Tibial artery (tissue), 4 donors: Measurements from ENCODE around the gene IL26.
"Not testable (repeated sequence)": the region's sequence is repeated elsewhere in the genome, so short reads cannot be mapped to it uniquely, and the experiment has no call there.

Source experiments
- DNase-seq, 2 donors: peaks; one replicate each; pipeline ENCODE4 v3.0.0-alpha.2; 2019
- H3K27ac ChIP-seq, 2 donors: fragments of 200-600 bp; sonication (generic) in 1 of 2; 1 replicate in 1 of 2; 2 replicates in 1 of 2; pipeline ENCODE4 v1.5.1; 2018 to 2019; ENCODE audit warnings: mild to moderate bottlenecking in 1 of 2
- H3K27me3 ChIP-seq, 2 donors: fragments of 200-600 bp; sonication (generic) in 1 of 2; one replicate each; pipeline versions ENCODE4 v1.5.1 to v1.6.0; 2016 to 2019
- H3K36me3 ChIP-seq, 3 donors: fragments of 200-600 bp; sonication (generic) in 2 of 3; one replicate each; pipeline ENCODE4 v1.5.1; 2016 to 2019; ENCODE audit warnings: mild to moderate bottlenecking in 2 of 3
- H3K4me1 ChIP-seq, 4 donors: fragments of 200-600 bp; sonication (generic) in 2 of 4; 1 replicate in 3 of 4; 2 replicates in 1 of 4; pipeline ENCODE4 v1.5.1; 2016 to 2019
- H3K4me3 ChIP-seq, 2 donors: fragments of 200-600 bp; sonication (generic) in 1 of 2; 1 replicate in 1 of 2; 2 replicates in 1 of 2; pipeline ENCODE4 v1.5.1; 2018 to 2019; ENCODE audit warnings: mild to moderate bottlenecking in 2 of 2
- H3K9me3 ChIP-seq, 3 donors: fragments of 200-600 bp; sonication (generic) in 1 of 3; one replicate each; pipeline ENCODE4 v1.5.1; 2016 to 2019
- intact Hi-C: fragments of 100-400 bp; cut with DNase I; formaldehyde crosslinking; loops from one replicate; pipeline ENCODE4 v1.15.0; 2023; ENCODE audit warnings: low total_unique reads
- TF ChIP-seq, protein P1 (sequence below), 2 experiments: fragments of 200-600 bp in 1 of 2; fragments of 450-650 bp in 1 of 2; IDR thresholded peaks; one replicate each; pipeline ENCODE4 v1.5.1; 2017 to 2019; ENCODE audit warnings: antibody characterized with exemption in 2 of 2, mild to moderate bottlenecking in 1 of 2, moderate library complexity in 1 of 2

Gene IL26

DNA sequence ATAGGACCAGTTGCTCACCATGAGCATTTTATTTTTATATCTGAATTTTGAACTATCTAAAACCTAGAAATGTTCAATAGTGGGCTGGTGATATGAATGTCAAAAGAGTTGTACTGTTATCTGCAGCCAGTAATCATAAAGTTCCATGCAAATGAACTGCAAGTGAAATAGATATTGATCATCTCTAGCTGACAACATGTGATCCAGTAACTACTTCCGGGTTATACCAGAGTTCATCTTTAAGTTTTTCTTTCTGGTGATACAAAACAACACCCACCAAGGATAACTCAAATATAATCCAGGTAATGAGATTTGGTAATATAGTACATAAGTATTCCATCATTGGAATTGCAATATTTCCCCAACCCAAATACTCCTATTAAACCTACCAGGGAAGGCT is 4.1 kb downstream of the IL26 start:
- H3K9me3 ChIP-seq = no peaks in the 10 kb centered on the region
- H3K27me3 ChIP-seq = no peaks in the 10 kb centered on the region
- no peak for DNase-seq
- TF ChIP-seq, protein P1, sequence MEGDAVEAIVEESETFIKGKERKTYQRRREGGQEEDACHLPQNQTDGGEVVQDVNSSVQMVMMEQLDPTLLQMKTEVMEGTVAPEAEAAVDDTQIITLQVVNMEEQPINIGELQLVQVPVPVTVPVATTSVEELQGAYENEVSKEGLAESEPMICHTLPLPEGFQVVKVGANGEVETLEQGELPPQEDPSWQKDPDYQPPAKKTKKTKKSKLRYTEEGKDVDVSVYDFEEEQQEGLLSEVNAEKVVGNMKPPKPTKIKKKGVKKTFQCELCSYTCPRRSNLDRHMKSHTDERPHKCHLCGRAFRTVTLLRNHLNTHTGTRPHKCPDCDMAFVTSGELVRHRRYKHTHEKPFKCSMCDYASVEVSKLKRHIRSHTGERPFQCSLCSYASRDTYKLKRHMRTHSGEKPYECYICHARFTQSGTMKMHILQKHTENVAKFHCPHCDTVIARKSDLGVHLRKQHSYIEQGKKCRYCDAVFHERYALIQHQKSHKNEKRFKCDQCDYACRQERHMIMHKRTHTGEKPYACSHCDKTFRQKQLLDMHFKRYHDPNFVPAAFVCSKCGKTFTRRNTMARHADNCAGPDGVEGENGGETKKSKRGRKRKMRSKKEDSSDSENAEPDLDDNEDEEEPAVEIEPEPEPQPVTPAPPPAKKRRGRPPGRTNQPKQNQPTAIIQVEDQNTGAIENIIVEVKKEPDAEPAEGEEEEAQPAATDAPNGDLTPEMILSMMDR (IDR thresholded peaks at IDR 0.05) = no peak
- H3K36me3 ChIP-seq = no peaks in the 10 kb centered on the region
- no peak overlapping the region for H3K27ac ChIP-seq
- intact Hi-C loops = loop anchor here (5.0 kb wide), 1 partner anchor 96 kb away; no protein-coding TSS in a partner anchor
- no peak overlapping the region for H3K4me3 ChIP-seq
- H3K4me1 ChIP-seq = peaks cover 0 to 9% (median 0%) of the 10 kb centered on the region in 4 donors

- intact Hi-C loops = no loop called here
- no peak for DNase-seq
- no peak overlapping the region for H3K4me3 ChIP-seq
- no peaks in the 10 kb centered on the region for H3K4me1 ChIP-seq
- H3K27ac ChIP-seq = no peak overlapping the region
- no peaks in the 10 kb centered on the region for H3K9me3 ChIP-seq
- peaks cover 0 to 6% of the 10 kb centered on the region in 2 donors for H3K27me3 ChIP-seq
- H3K36me3 ChIP-seq = no peaks in the 10 kb centered on the region
- TF ChIP-seq, protein P1 (IDR thresholded peaks at IDR 0.05) = no peak
Measured at GRCh38 chr12:68210875-68211274, 14.7 kb downstream of the IL26 start.

DNA sequence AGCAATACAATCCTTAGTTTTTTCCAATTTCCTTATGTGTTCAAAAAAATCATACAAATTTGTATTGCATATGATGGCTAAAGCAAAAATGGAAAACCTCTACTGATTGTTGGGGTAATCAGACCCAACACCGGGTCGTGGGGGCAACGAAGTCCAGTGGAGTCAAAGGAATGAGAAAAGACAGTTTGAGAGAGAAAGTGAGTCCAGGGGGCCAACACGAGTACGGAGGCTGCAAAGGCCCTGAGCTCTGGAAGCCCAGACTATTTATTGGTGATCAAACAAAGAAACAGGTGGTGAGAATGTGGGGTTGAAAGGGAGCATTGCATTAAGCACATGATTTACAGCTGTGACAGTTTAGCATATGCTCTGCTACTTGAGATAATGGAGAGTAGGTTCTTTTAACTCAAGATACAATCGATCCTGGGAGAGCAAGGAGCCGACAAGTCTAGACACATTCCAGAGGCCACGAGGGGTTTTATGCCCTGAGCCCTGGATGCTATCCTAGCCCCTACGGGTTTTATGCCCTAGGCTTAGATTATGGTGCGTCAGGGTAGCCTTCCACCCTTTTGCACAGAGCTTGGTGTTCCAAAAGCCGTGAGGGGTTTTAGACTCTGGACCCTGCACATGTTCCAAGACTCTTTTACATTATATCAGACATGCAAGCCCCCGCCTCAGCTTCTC is 16.4 kb downstream of the IL26 start:
- H3K27me3 ChIP-seq, H3K4me3 ChIP-seq, H3K4me1 ChIP-seq, intact Hi-C loops, H3K36me3 ChIP-seq, H3K9me3 ChIP-seq, DNase-seq, H3K27ac ChIP-seq: not testable (repeated sequence)

- intact Hi-C loops = no loop called here
- Histone ChIP-seq H3K9me3 (no peaks in the 10 kb centered on the region), H3K27ac (no peak overlapping the region), H3K36me3 (no peaks in the 10 kb centered on the region), H3K4me3 (no peak overlapping the region), H3K27me3 (peaks cover 0 to 2% of the 10 kb centered on the region in 2 donors), H3K4me1 (no peaks in the 10 kb centered on the region)
- DNase-seq = no peak
- TF ChIP-seq, protein P1 (IDR thresholded peaks at IDR 0.05) = no peak
Measured at GRCh38 chr12:68207276-68207675, 18.3 kb downstream of the IL26 start.

DNA sequence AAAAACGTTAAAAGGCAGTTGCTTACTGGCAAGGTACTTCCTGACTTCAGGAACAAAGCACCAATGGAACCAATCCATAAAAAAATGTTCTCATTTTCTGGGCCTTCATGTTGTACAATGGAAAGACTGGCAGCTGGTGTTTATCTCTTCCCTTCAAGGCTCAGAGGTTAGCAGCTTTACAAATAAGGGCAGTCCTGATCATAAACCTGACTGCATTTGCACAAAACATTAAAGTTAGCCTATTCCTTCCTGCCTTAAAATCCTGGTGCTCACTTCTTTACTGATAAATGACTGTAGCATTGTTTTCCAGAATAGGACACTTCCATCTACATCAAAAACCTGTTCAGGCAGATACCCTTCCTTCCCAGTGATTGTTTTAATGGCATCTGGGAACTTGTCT is 19.2 kb downstream of the IL26 start:
- Histone ChIP-seq H3K36me3 (no peaks in the 10 kb centered on the region), H3K4me3 (no peak overlapping the region)

GRCh38 chr12:68203460-68203875 is 22.1 kb downstream of the IL26 start:
- Histone ChIP-seq H3K4me3 (no peak overlapping the region), H3K27ac (no peak overlapping the region), H3K9me3 (no peaks in the 10 kb centered on the region), H3K4me1 (no peaks in the 10 kb centered on the region), H3K27me3 (no peaks in the 10 kb centered on the region), H3K36me3 (no peaks in the 10 kb centered on the region)
- no peak for DNase-seq
- intact Hi-C loops = no loop called here
- TF ChIP-seq, protein P1 (IDR thresholded peaks at IDR 0.05) = no peak

More for the DNA sequence above, 19.2 kb downstream of the IL26 start:
- TF ChIP-seq, protein P1 (IDR thresholded peaks at IDR 0.05) = no peak
- DNase-seq = no peak
- H3K9me3 ChIP-seq = no peaks in the 10 kb centered on the region
- no peaks in the 10 kb centered on the region for H3K4me1 ChIP-seq
- H3K27ac ChIP-seq = no peak overlapping the region
- intact Hi-C loops = no loop called here
- H3K27me3 ChIP-seq = peaks cover 0 to 2% of the 10 kb centered on the region in 2 donors
